MM.1S (cell line): Measurements from ENCODE around the gene ANGEL2.

Experiments used
- DNase-seq: peaks from one replicate; pipeline ENCODE4 v3.0.0-alpha.2; 2015
- H2AFZ ChIP-seq: fragments of 300-600 bp; sonication (generic); 2 replicates; pipeline ENCODE4 v1.6.0; 2016; ENCODE audit warnings: antibody characterized with exemption, low read length
- H3F3A ChIP-seq: fragments of 300-600 bp; sonication (generic); 2 replicates; pipeline ENCODE4 v1.6.1; 2016; ENCODE audit warnings: mild to moderate bottlenecking, antibody characterized with exemption, low read length, moderate library complexity, mixed read lengths; ENCODE audit not compliant: insufficient read depth
- H3K27ac ChIP-seq: fragments of 300-600 bp; sonication (generic); 2 replicates; pipeline ENCODE4 v1.5.1; 2016; ENCODE audit warnings: mild to moderate bottlenecking, low read length
- H3K27me3 ChIP-seq: fragments of 300-600 bp; sonication (generic); replicated peaks from 2 replicates; pipeline ENCODE4 v1.6.0; 2016; ENCODE audit warnings: low read length; ENCODE audit not compliant: insufficient read depth
- H3K36me3 ChIP-seq: fragments of 300-600 bp; sonication (generic); replicated peaks from 2 replicates; pipeline ENCODE4 v1.6.1; 2016; ENCODE audit warnings: mild to moderate bottlenecking, low read length, mixed read lengths; ENCODE audit not compliant: insufficient read depth
- H3K4me1 ChIP-seq: fragments of 300-600 bp; sonication (generic); 2 replicates; pipeline ENCODE4 v1.6.1; 2016; ENCODE audit warnings: low read length, mixed read lengths
- H3K4me2 ChIP-seq: fragments of 300-600 bp; sonication (generic); 2 replicates; pipeline ENCODE4 v1.6.0; 2016; ENCODE audit warnings: low read depth, low read length
- H3K4me3 ChIP-seq: fragments of 300-600 bp; sonication (generic); 2 replicates; pipeline ENCODE4 v1.5.1; 2016; ENCODE audit warnings: low read length, mixed read lengths
- H3K79me2 ChIP-seq: fragments of 300-600 bp; sonication (generic); 2 replicates; pipeline ENCODE4 v1.6.1; 2016; ENCODE audit warnings: mixed run types, low read length, mixed read lengths
- H3K9ac ChIP-seq: fragments of 300-600 bp; sonication (generic); 2 replicates; pipeline ENCODE4 v1.6.1; 2016; ENCODE audit warnings: low read length, mixed read lengths
- H3K9me2 ChIP-seq: fragments of 300-600 bp; sonication (generic); replicated peaks from 2 replicates; pipeline ENCODE4 v1.6.1; 2016; ENCODE audit warnings: mild to moderate bottlenecking, low read length, mixed read lengths; ENCODE audit not compliant: insufficient read depth
- H3K9me3 ChIP-seq: fragments of 300-600 bp; sonication (generic); replicated peaks from 2 replicates; pipeline ENCODE4 v1.6.1; 2016; ENCODE audit warnings: mild to moderate bottlenecking, low read length, mixed read lengths; ENCODE audit not compliant: insufficient read depth
- H4K20me1 ChIP-seq: fragments of 300-600 bp; sonication (generic); 2 replicates; pipeline ENCODE4 v1.6.1; 2016; ENCODE audit warnings: mild to moderate bottlenecking, low read length, moderate library complexity, mixed read lengths; ENCODE audit not compliant: insufficient read depth
- EZH2 ChIP-seq: fragments of 300-600 bp; sonication (generic); optimal IDR thresholded peaks from 2 replicates; pipeline ENCODE3; 2017; ENCODE audit warnings: low read depth, mild to moderate bottlenecking, antibody characterized with exemption, low read length, mixed read lengths
- EZH2phosphoT487 ChIP-seq: fragments of 300-600 bp; sonication (generic); IDR thresholded peaks from 2 replicates; pipeline ENCODE4 v1.6.1; 2018; ENCODE audit warnings: antibody characterized with exemption, low read length
- TF ChIP-seq, protein P1 (sequence below): fragments of 300-600 bp; sonication (generic); IDR thresholded peaks from 2 replicates; pipeline ENCODE4 v1.5.1; 2016; ENCODE audit warnings: antibody characterized with exemption, low read length, mixed read lengths

ANGEL2 gene

GRCh38 chr1:213057264-213058059 lies 41.8 kb upstream of the ANGEL2 start:
- no peak overlapping the region for H2AFZ ChIP-seq
- H3K9me2 ChIP-seq: no peaks in the 10 kb centered on the region
- H3K4me1 ChIP-seq: peaks cover 3% of the 10 kb centered on the region; the same call in 1 of the 2 replicates
- DNase-seq: no peak
- H3K27me3 ChIP-seq: no peaks in the 10 kb centered on the region
- H3K4me2 ChIP-seq: no peak overlapping the region
- H3K9me3 ChIP-seq: no peaks in the 10 kb centered on the region
- H3K79me2 ChIP-seq: peaks cover 89% of the 10 kb centered on the region
- H3K4me3 ChIP-seq: no peak overlapping the region
- H3K9ac ChIP-seq: no peak overlapping the region
- H4K20me1 ChIP-seq: no peaks in the 10 kb centered on the region
- H3K36me3 ChIP-seq: no peaks in the 10 kb centered on the region
- TF ChIP-seq, protein P1, sequence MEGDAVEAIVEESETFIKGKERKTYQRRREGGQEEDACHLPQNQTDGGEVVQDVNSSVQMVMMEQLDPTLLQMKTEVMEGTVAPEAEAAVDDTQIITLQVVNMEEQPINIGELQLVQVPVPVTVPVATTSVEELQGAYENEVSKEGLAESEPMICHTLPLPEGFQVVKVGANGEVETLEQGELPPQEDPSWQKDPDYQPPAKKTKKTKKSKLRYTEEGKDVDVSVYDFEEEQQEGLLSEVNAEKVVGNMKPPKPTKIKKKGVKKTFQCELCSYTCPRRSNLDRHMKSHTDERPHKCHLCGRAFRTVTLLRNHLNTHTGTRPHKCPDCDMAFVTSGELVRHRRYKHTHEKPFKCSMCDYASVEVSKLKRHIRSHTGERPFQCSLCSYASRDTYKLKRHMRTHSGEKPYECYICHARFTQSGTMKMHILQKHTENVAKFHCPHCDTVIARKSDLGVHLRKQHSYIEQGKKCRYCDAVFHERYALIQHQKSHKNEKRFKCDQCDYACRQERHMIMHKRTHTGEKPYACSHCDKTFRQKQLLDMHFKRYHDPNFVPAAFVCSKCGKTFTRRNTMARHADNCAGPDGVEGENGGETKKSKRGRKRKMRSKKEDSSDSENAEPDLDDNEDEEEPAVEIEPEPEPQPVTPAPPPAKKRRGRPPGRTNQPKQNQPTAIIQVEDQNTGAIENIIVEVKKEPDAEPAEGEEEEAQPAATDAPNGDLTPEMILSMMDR: no peak
- TF ChIP-seq EZH2phosphoT487: no peak
- TF ChIP-seq EZH2: no peak
- H3F3A ChIP-seq: no peaks in the 10 kb centered on the region
- no peak overlapping the region for H3K27ac ChIP-seq

DNA sequence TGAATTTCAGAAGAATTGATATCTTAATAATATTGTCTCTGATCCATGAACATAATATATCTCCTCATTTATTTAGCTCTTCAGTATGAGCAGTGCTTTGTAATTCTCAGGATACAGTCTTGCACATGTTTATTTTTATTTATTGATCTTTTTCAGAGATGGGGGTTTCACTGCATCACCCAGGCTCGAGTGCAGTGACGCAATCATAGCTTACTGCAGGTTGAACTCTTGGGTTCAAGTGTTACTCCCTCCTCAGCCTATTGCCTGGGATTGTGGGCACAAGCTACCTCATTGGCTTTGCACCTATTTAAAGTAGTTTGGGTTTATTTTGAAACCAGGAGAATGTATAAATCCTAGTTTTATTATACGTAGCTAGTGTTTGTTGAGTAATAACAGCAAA lies 40.1 kb upstream of the ANGEL2 start:
- TF ChIP-seq EZH2: no peak
- TF ChIP-seq, protein P1: no peak
- no peak for TF ChIP-seq EZH2phosphoT487
- no peaks in the 10 kb centered on the region for H4K20me1 ChIP-seq

GRCh38 chr1:213054733-213055591 lies 39.3 kb upstream of the ANGEL2 start:
- Histone ChIP-seq H3F3A (peaks cover 10% of the 10 kb centered on the region; the same call in 1 of the 2 replicates), H3K4me2 (no peak overlapping the region), H2AFZ (no peak overlapping the region), H3K27ac (no peak overlapping the region), H3K9me3 (no peaks in the 10 kb centered on the region), H3K36me3 (no peaks in the 10 kb centered on the region), H3K79me2 (peaks cover 79% of the 10 kb centered on the region), H4K20me1 (no peaks in the 10 kb centered on the region), H3K27me3 (no peaks in the 10 kb centered on the region), H3K9ac (no peak overlapping the region), H3K4me3 (no peak overlapping the region), H3K9me2 (no peaks in the 10 kb centered on the region), H3K4me1 (peaks cover 9% of the 10 kb centered on the region; the same call in 1 of the 2 replicates)
- no peak for DNase-seq
- TF ChIP-seq EZH2 (no peak), EZH2phosphoT487 (no peak)
- TF ChIP-seq, protein P1: no peak

More for the DNA sequence above, 40.1 kb upstream of the ANGEL2 start:
- Histone ChIP-seq H3K27ac (no peak overlapping the region), H2AFZ (no peak overlapping the region), H3K9me3 (no peaks in the 10 kb centered on the region), H3K36me3 (no peaks in the 10 kb centered on the region), H3K9me2 (no peaks in the 10 kb centered on the region), H3K4me3 (no peak overlapping the region), H3K27me3 (no peaks in the 10 kb centered on the region), H3K9ac (no peak overlapping the region), H3K79me2 (peaks cover 86% of the 10 kb centered on the region), H3K4me2 (no peak overlapping the region), H3K4me1 (peaks cover 3% of the 10 kb centered on the region; the same call in 1 of the 2 replicates), H3F3A (peaks cover 10% of the 10 kb centered on the region; the same call in 1 of the 2 replicates)
- no peak for DNase-seq
